K562 (cell line): Measurements from ENCODE around the gene CNPY3. TPM values are rescaled to one million over a fixed set of nuclear protein-coding genes. Genes with fewer than 3 reads are reported as not detected.

ENCODE experiments used
- ATAC-seq: fragments of 200-7000 bp; cut with Tn5 transposase; 3 replicates; pipeline ENCODE4 v1.9.1; 2020; ENCODE audit warnings: moderate library complexity
- BruUV-seq: library from RNA; stranded (reverse); fragments of 400-500 nt; replicated peaks from 2 replicates; lab custom pipeline; 2021; lab: Mats Ljungman, UMichigan
- CTCF ChIA-PET: fragments of 300-600 bp; formaldehyde crosslinking; extraction: SDS; loops from one replicate; lab custom pipeline; 2021; ENCODE audit warnings: low intra/inter-chr PET ratio; lab: Yijun Ruan, JAX
- POLR2A ChIA-PET: fragments of 300-600, 350-650 bp; sonication (Branson Sonifier 250); formaldehyde crosslinking; extraction: SDS; loops from one replicate; lab custom pipeline; 2021; ENCODE audit warnings: antibody characterized with exemption, inconsistent platforms; lab: Yijun Ruan, JAX
- DNase-seq, 4 experiments: peaks; one replicate each; pipeline versions ENCODE4 v3.0.0 to v3.0.0-alpha.2; 2011 to 2018; ENCODE audit warnings: low spot score in 3 of 4, mixed read lengths in 3 of 4; ENCODE audit errors: extremely low read depth in 1 of 4
- FAIRE-seq: peaks from 2 replicates; lab custom pipeline; 2011; peaks lifted over from hg19 to GRCh38; lab: Jason Lieb, UNC
- H2AFZ ChIP-seq: 2 replicates; pipeline ENCODE4 v1.6.0; 2011; ENCODE audit warnings: low read depth, low read length, control low read depth, inconsistent platforms
- H3K27ac ChIP-seq: fragments of 200-600 bp; 3 replicates; pipeline ENCODE4 v1.8.0; 2011; ENCODE audit warnings: low read depth, mild to moderate bottlenecking, control low read depth, inconsistent platforms, low read length, moderate library complexity, mixed read lengths; ENCODE audit errors: extremely low read depth
- H3K27me3 ChIP-seq, 2 experiments: fragments of 300-600 bp in 1 of 2; 2 replicates in 1 of 2; 3 replicates in 1 of 2; pipeline versions ENCODE4 v1.6.0 to v1.8.0; 2011; ENCODE audit warnings: inconsistent platforms in 2 of 2, low read length in 2 of 2, mild to moderate bottlenecking in 1 of 2, mixed read lengths in 1 of 2, moderate library complexity in 1 of 2; ENCODE audit not compliant: control insufficient read depth in 2 of 2, insufficient read depth in 2 of 2
- H3K36me3 ChIP-seq: fragments of 300-600 bp; 3 replicates; pipeline ENCODE4 v1.8.0; 2011; ENCODE audit warnings: mild to moderate bottlenecking, low read length, inconsistent platforms; ENCODE audit not compliant: control insufficient read depth, insufficient read depth
- H3K4me1 ChIP-seq, 2 experiments: fragments of 200-600 bp in 1 of 2; replicated peaks in 1 of 2; 2 replicates in 1 of 2; 3 replicates in 1 of 2; pipeline versions ENCODE4 v1.5.1 to v1.8.0; 2011; ENCODE audit warnings: inconsistent platforms in 2 of 2, low read length in 2 of 2, mild to moderate bottlenecking in 1 of 2, mixed read lengths in 1 of 2, moderate library complexity in 1 of 2; ENCODE audit not compliant: control insufficient read depth in 2 of 2, insufficient read depth in 2 of 2
- H3K4me2 ChIP-seq: 2 replicates; pipeline ENCODE4 v1.6.1; 2011; ENCODE audit warnings: low read length, control low read depth, inconsistent platforms, mixed read lengths; ENCODE audit not compliant: insufficient read depth
- H3K4me3 ChIP-seq: fragments of 200-600 bp; sonication (generic), shearing (Covaris generic); 2 replicates; pipeline ENCODE4 v1.5.1; 2016; ENCODE audit warnings: control low read depth, inconsistent platforms
- H3K79me2 ChIP-seq: fragments of 200-600 bp; 3 replicates; pipeline ENCODE4 v1.8.0; 2011; ENCODE audit warnings: low read length, inconsistent platforms; ENCODE audit not compliant: control insufficient read depth, insufficient read depth
- H3K9ac ChIP-seq, 2 experiments: 2 replicates each; pipeline versions ENCODE4 v1.6.0 to v1.6.1; 2011; ENCODE audit warnings: low read depth in 2 of 2, low read length in 2 of 2, control low read depth in 1 of 2, inconsistent platforms in 1 of 2, mild to moderate bottlenecking in 1 of 2, mixed read lengths in 1 of 2; ENCODE audit not compliant: insufficient read depth in 1 of 2
- H3K9me1 ChIP-seq: one replicate; pipeline ENCODE4 v1.6.0; 2011; ENCODE audit warnings: inconsistent platforms, mild to moderate bottlenecking, low read length, moderate library complexity; ENCODE audit not compliant: control insufficient read depth, insufficient read depth
- H3K9me3 ChIP-seq: replicated peaks from 2 replicates; pipeline ENCODE4 v1.5.1; 2011; ENCODE audit warnings: low read depth, low read length, inconsistent platforms; ENCODE audit not compliant: control insufficient read depth, insufficient read depth
- H4K20me1 ChIP-seq: replicated peaks from 2 replicates; pipeline ENCODE4 v1.6.1; 2011; ENCODE audit warnings: low read length, inconsistent platforms, mixed read lengths; ENCODE audit not compliant: control insufficient read depth, insufficient read depth
- HBP1 ChIP-seq: fragments of 450-650 bp; formaldehyde crosslinking; IDR thresholded peaks from 2 replicates; pipeline ENCODE4 v1.4.0; 2022; ENCODE audit warnings: missing genetic modification characterization
- WGBS: fragments of 100-300 bp; shearing (Covaris generic); methylation state at CpG from one replicate; pipeline ENCODE4 v1.1.6; 2016; ENCODE audit warnings: low coverage, mixed read lengths; ENCODE audit not compliant: insufficient coverage; ENCODE audit errors: missing lambda C conversion rate; 5-methylcytosine and 5-hydroxymethylcytosine counted together
- in situ Hi-C: fragments of 300-500 bp; cut with MboI; formaldehyde crosslinking; loops from 4 replicates; pipeline ENCODE4 v1.15.0; 2018; ENCODE audit warnings: inconsistent platforms, mixed read lengths
- intact Hi-C: fragments of 100-400 bp; cut with micrococcal nuclease; formaldehyde crosslinking; loops from 2 replicates; pipeline ENCODE4 v1.14.2; 2022
- polyA plus RNA-seq, 8 experiments: library from polyadenylated mRNA; depleted of rRNA in 4 of 8; stranded (reverse) in 5 of 8; unstranded in 3 of 8; fragments of >200 nt; fragmentation: Nextera tagmentation in 2 of 8; fragmentation: Illumina TruSeq in 1 of 8; extraction: Ambion mirVana in 2 of 8; extraction: Trizol in 1 of 8; gene quantifications; 2 replicates each; pipeline versions ENCODE4 v1.2.1 to v1.2.3, GENCODE V29; 2011 to 2014; ENCODE audit warnings: inconsistent platforms in 1 of 8, missing spikeins in 1 of 8
- total RNA-seq, 7 experiments: library from RNA; depleted of rRNA in 6 of 7; stranded (reverse); fragments of >200 nt in 6 of 7; fragmentation: Illumina TruSeq in 2 of 7; extraction: Trizol in 2 of 7; gene quantifications; 2 replicates each; pipeline versions ENCODE4 v1.2.1 to v1.2.3, GENCODE V29; 2011 to 2021; ENCODE audit warnings: low replicate concordance in 1 of 7
- TF ChIP-seq, protein P1 (sequence below): fragments of 250-450 bp; sonication (Bioruptor Pico); IDR thresholded peaks from 2 replicates; pipeline ENCODE4 v1.8.0; 2021; ENCODE audit warnings: moderate library complexity, mild to moderate bottlenecking, inconsistent platforms

Gene CNPY3
- total and polyA plus RNA-seq, 9 of the 15 experiments (the other 6 are each of a cell fraction or from before 2014, with no cell fraction given), result 2.4 to 37.4 (median 21.2) TPM

GRCh38 chr6:42937548-42938427, 8.5 kb downstream of the CNPY3 start:
- no peak overlapping the region for H3K27ac ChIP-seq
- TF ChIP-seq HBP1 (CRISPR knock-in tag), result no peak
- TF ChIP-seq, protein P1, sequence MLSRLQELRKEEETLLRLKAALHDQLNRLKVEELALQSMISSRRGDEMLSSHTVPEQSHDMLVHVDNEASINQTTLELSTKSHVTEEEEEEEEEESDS, result no peak
- intact Hi-C loops (no loop called here), in situ Hi-C loops (no loop called here)
- no peak overlapping the region for H3K4me3 ChIP-seq
- WGBS, result 85% methylated on average over 11 of the region's 13 CpGs
- H3K4me2 ChIP-seq, result no peak overlapping the region
- DNase-seq (no peak), ATAC-seq (no peak), FAIRE-seq (no peak)
- H3K9me1 ChIP-seq, result no peaks in the 10 kb centered on the region
- ChIA-PET CTCF (no interaction called here), POLR2A (interaction anchor here (0.8 to 1.0 kb wide), 2 partner anchors 11 to 22 kb away, joined by 3 read pairs; no protein-coding TSS in a partner anchor)
- H2AFZ ChIP-seq, result no peak overlapping the region
- H3K79me2 ChIP-seq, result peaks cover 13% of the 10 kb centered on the region
- H3K9ac ChIP-seq, result peak overlapping the region in 1 of 2 experiments; percentile 17; a peak in 1 of 4 replicates
- no peaks in the 10 kb centered on the region for H3K27me3 ChIP-seq
- no peaks in the 10 kb centered on the region; the same call in 1 of the 2 replicates for H4K20me1 ChIP-seq
- H3K36me3 ChIP-seq, result peaks cover 73% of the 10 kb centered on the region
- H3K9me3 ChIP-seq, result no peaks in the 10 kb centered on the region
- BruUV-seq, result no TSS peak
- no peaks in the 10 kb centered on the region; a peak in 1 of 5 replicates for H3K4me1 ChIP-seq
